T-cell (primary cell): ENCODE results near the gene RASL10A. TPM values are rescaled to one million over a fixed set of nuclear protein-coding genes. Genes with fewer than 3 reads are reported as not detected.

Experiments
- ATAC-seq, 4 experiments: fragments of 200-7000 bp in 3 of 4; fragments of 150-1000 bp in 1 of 4; cut with Tn5 transposase; replicated peaks in 1 of 4; 1 replicate in 3 of 4; 2 replicates in 1 of 4; pipeline ENCODE4 v1.10.0; 2021; ENCODE audit warnings: moderate library complexity in 3 of 4, mild to moderate bottlenecking in 2 of 4, moderate number of reproducible peaks in 1 of 4
- CTCF ChIA-PET, 2 donors: fragments of 300-600 bp; sonication (Branson Sonifier 250); formaldehyde crosslinking; loops; one replicate each; lab custom pipeline; 2022; ENCODE audit warnings: antibody characterized with exemption in 2 of 2; lab: Charles Lee
- POLR2A ChIA-PET, 2 donors: fragments of 300-600 bp; sonication (Branson Sonifier 250); formaldehyde crosslinking; loops; one replicate each; lab custom pipeline; 2022; ENCODE audit warnings: antibody characterized with exemption in 2 of 2; lab: Charles Lee
- DNase-seq, 35 experiments: peaks; one replicate each; pipeline versions ENCODE4 v3.0.0 to v3.0.0-alpha.2; 2013 to 2023
- H3K27ac ChIP-seq: one replicate; pipeline ENCODE4 v1.5.1; 2013; ENCODE audit warnings: low read length
- H3K27me3 ChIP-seq, 2 experiments: replicated peaks in 1 of 2; 1 replicate in 1 of 2; 2 replicates in 1 of 2; pipeline versions ENCODE4 v1.6.1 to v1.7.0; 2013; ENCODE audit warnings: low read length in 1 of 2, mixed read lengths in 1 of 2; ENCODE audit not compliant: control insufficient read depth in 2 of 2, insufficient read depth in 2 of 2; ENCODE audit errors: extremely low read depth in 1 of 2
- H3K36me3 ChIP-seq, 2 donors: 1 replicate in 1 of 2; 2 replicates in 1 of 2; pipeline versions ENCODE4 v1.6.1 to v1.7.0; 2013; ENCODE audit warnings: low read length in 1 of 2; ENCODE audit not compliant: control insufficient read depth in 2 of 2, insufficient read depth in 1 of 2; ENCODE audit errors: extremely low read depth in 1 of 2
- H3K4me1 ChIP-seq, 2 experiments: 1 replicate in 1 of 2; 2 replicates in 1 of 2; pipeline versions ENCODE4 v1.6.1 to v1.7.0; 2013; ENCODE audit warnings: low read length in 2 of 2, mixed read lengths in 1 of 2; ENCODE audit not compliant: insufficient read depth in 2 of 2, control insufficient read depth in 1 of 2; ENCODE audit errors: extremely low read depth in 1 of 2
- H3K4me3 ChIP-seq, 2 donors: 1 replicate in 1 of 2; 2 replicates in 1 of 2; pipeline versions ENCODE4 v1.5.1 to v1.7.0; 2013; ENCODE audit warnings: mild to moderate bottlenecking in 2 of 2, low read length in 1 of 2, moderate library complexity in 1 of 2; ENCODE audit not compliant: control insufficient read depth in 1 of 2; ENCODE audit errors: extremely low read depth in 1 of 2
- H3K9me3 ChIP-seq: 2 replicates; pipeline ENCODE4 v1.7.0; 2013
- H3K27ac Mint-ChIP-seq, 2 donors: one replicate each; pipeline ENCODE4 v1.8.0; 2020 to 2021; ENCODE audit warnings: mild to moderate bottlenecking in 2 of 2, mixed read lengths in 2 of 2
- H3K27me3 Mint-ChIP-seq, 2 donors: one replicate each; pipeline ENCODE4 v1.8.0; 2021 to 2022; ENCODE audit warnings: mixed read lengths in 2 of 2
- H3K36me3 Mint-ChIP-seq: one replicate; pipeline ENCODE4 v1.8.0; 2021; ENCODE audit warnings: mixed read lengths
- H3K4me1 Mint-ChIP-seq, 3 donors: one replicate each; pipeline ENCODE4 v1.8.0; 2020 to 2022; ENCODE audit warnings: mixed read lengths in 3 of 3, mild to moderate bottlenecking in 1 of 3
- H3K4me3 Mint-ChIP-seq, 3 donors: one replicate each; pipeline ENCODE4 v1.8.0; 2020 to 2022; ENCODE audit warnings: mild to moderate bottlenecking in 3 of 3, mixed read lengths in 3 of 3, moderate library complexity in 3 of 3
- H3K9me3 Mint-ChIP-seq, 3 donors: one replicate each; pipeline ENCODE4 v1.8.0; 2020 to 2022; ENCODE audit warnings: mixed read lengths in 3 of 3
- WGBS: methylation state at CpG from one replicate; pipeline ENCODE4 v1.1.5; 2013; ENCODE audit warnings: missing lambda C conversion rate; ENCODE audit not compliant: insufficient coverage; 5-methylcytosine and 5-hydroxymethylcytosine counted together
- total RNA-seq, 35 experiments: library from RNA in 6 of 35; stranded (reverse) in 6 of 35; fragments of 120-200 nt in 1 of 35; gene quantifications; one replicate each; pipeline versions ENCODE4 v1.2.1 to v1.2.4 and lab custom pipeline; 2013 to 2026

The RASL10A gene
- total RNA-seq, 5 donors from 2014 or later (not counting 1 experiment from before 2014, with no cell fraction given): 0.33 to 1.2 (median 0.71) TPM; not detected in 1

DNA sequence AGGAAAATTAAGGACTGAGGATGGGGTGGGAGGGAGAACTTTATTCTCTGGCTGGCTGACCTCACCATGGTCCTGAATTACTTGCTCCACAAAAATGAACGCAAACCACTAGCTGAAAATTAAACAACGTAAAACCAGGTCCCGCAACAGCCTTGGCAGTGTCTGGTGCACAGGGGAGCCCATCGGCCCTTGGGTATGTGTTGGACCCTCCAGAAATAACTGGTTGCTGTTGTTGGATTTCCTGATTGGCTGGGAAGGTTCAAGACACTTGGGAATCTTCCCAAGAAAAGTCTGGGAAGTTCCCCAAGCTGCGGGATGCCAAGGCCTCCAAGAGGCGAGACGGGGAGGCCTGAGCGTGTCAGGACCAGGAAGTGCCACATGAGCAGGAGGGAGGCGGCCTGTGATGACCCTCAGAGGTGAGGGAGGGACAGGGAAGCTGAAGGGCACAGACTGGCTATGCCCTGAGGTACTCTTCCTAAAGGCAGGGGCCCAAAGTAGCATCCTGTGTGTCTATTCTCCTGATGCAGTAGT lies 10.4 kb upstream of the RASL10A start:
- Histone ChIP-seq H3K4me1 (no peaks in the 10 kb centered on the region), H3K27me3 (no peaks in the 10 kb centered on the region), H3K36me3 (peaks cover 0 to 33% of the 10 kb centered on the region in 2 donors), H3K9me3 (no peaks in the 10 kb centered on the region), H3K4me3 (no peak overlapping the region), H3K27ac (no peak overlapping the region)
- ATAC-seq: no peak
- H3K36me3 Mint-ChIP-seq: peaks cover 7% of the 10 kb centered on the region
- no peak overlapping the region for H3K4me3 Mint-ChIP-seq
- H3K4me1 Mint-ChIP-seq: no peaks in the 10 kb centered on the region
- DNase-seq: no peak
- no peak overlapping the region for H3K27ac Mint-ChIP-seq
- CTCF ChIA-PET: no interaction called here
- POLR2A ChIA-PET: no interaction called here
- H3K9me3 Mint-ChIP-seq: no peaks in the 10 kb centered on the region
- no peaks in the 10 kb centered on the region for H3K27me3 Mint-ChIP-seq
- 93% methylated on average over 9 of the region's 9 CpGs for WGBS

DNA sequence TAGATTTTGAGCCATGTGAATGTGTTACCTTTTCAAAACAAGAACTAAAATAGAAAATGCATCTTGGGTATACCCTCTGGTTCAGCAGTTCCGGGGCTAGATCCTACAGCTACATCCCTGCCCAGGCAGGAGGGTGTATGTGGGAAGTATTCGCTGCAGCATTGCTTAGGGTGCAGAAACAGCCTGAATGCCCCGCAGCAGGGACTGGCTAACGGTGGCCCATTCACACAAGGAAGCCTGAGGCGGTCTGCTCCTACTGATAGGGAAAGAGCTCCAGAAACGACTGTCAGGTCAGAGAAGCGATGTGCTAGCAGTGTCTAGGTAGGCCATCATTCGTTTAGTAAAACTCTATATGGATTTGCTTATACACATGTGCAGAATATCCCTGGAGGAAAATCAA lies 9.9 kb upstream of the RASL10A start:
- CTCF ChIA-PET: no interaction called here
- WGBS: 83% methylated on average over 8 of the region's 8 CpGs
- H3K27me3 Mint-ChIP-seq: no peaks in the 10 kb centered on the region
- peaks cover 7% of the 10 kb centered on the region for H3K36me3 Mint-ChIP-seq
- Histone ChIP-seq H3K4me3 (no peak overlapping the region), H3K4me1 (no peaks in the 10 kb centered on the region), H3K27me3 (no peaks in the 10 kb centered on the region), H3K36me3 (peaks cover 0 to 29% of the 10 kb centered on the region in 2 donors), H3K9me3 (no peaks in the 10 kb centered on the region), H3K27ac (no peak overlapping the region)
- H3K4me3 Mint-ChIP-seq: no peak overlapping the region
- POLR2A ChIA-PET: no interaction called here
- no peaks in the 10 kb centered on the region for H3K4me1 Mint-ChIP-seq
- no peak overlapping the region for H3K27ac Mint-ChIP-seq
- ATAC-seq (no peak), DNase-seq (no peak)
- no peaks in the 10 kb centered on the region for H3K9me3 Mint-ChIP-seq

DNA sequence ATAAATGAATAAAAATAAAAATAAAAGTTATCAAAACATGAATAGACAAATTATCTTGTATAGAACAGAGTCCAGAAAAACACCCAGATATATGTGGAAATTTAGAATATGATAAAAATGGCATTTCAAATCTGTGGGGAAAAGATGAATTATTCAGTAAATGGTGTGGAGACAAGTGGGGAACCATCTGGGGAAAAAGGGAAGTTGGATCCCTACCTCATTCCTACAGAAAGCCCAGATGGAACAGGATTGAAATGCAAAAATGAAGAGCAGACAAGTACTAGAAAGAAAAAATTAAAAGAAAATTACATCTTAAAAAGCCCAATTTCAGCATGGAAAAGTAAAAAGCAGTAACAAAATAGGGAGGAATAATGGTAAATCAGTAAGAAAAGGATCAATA lies 8.1 kb upstream of the RASL10A start:
- Mint-ChIP-seq H3K9me3 (no peaks in the 10 kb centered on the region), H3K27ac (no peak overlapping the region), H3K4me3 (no peak overlapping the region), H3K36me3 (peaks cover 7% of the 10 kb centered on the region), H3K27me3 (no peaks in the 10 kb centered on the region), H3K4me1 (no peaks in the 10 kb centered on the region)
- H3K27ac ChIP-seq: no peak overlapping the region
- H3K27me3 ChIP-seq: peaks cover 0 to 5% of the 10 kb centered on the region in 2 experiments
- no peak overlapping the region for H3K4me3 ChIP-seq
- H3K36me3 ChIP-seq: peaks cover 0 to 14% of the 10 kb centered on the region in 2 donors
- no peaks in the 10 kb centered on the region for H3K4me1 ChIP-seq
- no peak for DNase-seq
- no peaks in the 10 kb centered on the region for H3K9me3 ChIP-seq
- ChIA-PET CTCF (no interaction called here), POLR2A (interaction anchor here in 1 of 2 donors (0.6 kb wide), 1 partner anchor 649 kb away, joined by 7 read pairs; no protein-coding TSS in a partner anchor)
- no peak for ATAC-seq

DNA sequence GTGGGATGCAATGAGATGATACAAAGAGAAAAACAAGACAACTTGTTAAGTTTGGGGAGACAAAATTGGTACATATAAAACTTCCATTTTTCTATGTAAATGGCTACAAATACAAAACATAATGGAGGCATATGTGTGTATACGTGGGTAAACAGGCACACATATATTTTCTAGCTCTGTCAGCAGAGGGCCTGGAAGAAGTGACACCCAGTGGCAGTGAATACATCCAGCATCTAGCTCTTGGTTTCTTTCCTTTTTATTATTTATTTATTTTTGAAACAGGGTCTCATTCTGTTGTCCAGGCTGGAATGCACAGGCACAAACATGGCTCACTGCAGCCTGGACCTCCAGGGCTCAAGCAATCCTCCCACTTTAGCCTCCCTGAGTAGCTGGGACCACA lies 5.0 kb upstream of the RASL10A start:
- ChIA-PET POLR2A (no interaction called here), CTCF (no interaction called here)
- H3K4me3 Mint-ChIP-seq: no peak overlapping the region
- Histone ChIP-seq H3K27ac (no peak overlapping the region), H3K4me3 (no peak overlapping the region), H3K27me3 (peaks cover 0 to 28% of the 10 kb centered on the region in 2 experiments), H3K4me1 (peaks cover 0 to 4% of the 10 kb centered on the region in 2 experiments), H3K9me3 (no peaks in the 10 kb centered on the region), H3K36me3 (no peaks in the 10 kb centered on the region)
- peaks cover 0 to 7% (median 0%) of the 10 kb centered on the region in 3 donors for H3K4me1 Mint-ChIP-seq
- DNase-seq (no peak), ATAC-seq (no peak)
- peaks cover 4 to 13% of the 10 kb centered on the region in 2 donors for H3K27me3 Mint-ChIP-seq
- H3K36me3 Mint-ChIP-seq: no peaks in the 10 kb centered on the region
- no peaks in the 10 kb centered on the region for H3K9me3 Mint-ChIP-seq
- WGBS: no CpG with 5 or more reads among the region's 1 CpG
- no peak overlapping the region for H3K27ac Mint-ChIP-seq

DNA sequence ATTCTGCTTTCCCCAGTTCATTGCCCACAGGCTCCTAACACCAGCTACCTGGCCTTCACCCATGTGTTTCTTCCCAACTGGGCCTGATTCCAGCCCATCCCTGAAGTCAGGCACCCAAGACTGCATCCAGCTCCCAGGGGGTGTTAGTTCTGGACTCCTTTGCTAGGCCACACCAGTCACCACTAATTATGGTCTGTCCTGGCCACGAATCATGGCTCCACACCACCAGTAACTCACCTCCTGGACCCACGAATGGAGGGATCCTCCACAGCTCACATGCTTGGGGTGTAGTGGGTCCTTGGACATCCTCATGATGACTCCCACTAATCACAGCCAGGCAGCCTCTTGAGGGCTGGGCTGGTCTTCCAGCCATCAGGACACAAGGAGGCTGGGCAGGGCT lies 3.6 kb upstream of the RASL10A start:
- Mint-ChIP-seq H3K4me3 (no peak overlapping the region), H3K36me3 (no peaks in the 10 kb centered on the region), H3K9me3 (no peaks in the 10 kb centered on the region), H3K27me3 (peaks cover 12 to 20% of the 10 kb centered on the region in 2 donors), H3K27ac (no peak overlapping the region), H3K4me1 (peaks cover 7 to 14% (median 8%) of the 10 kb centered on the region in 3 donors)
- Histone ChIP-seq H3K9me3 (no peaks in the 10 kb centered on the region), H3K4me1 (peaks cover 2 to 14% of the 10 kb centered on the region in 2 experiments), H3K36me3 (no peaks in the 10 kb centered on the region), H3K4me3 (no peak overlapping the region), H3K27ac (no peak overlapping the region), H3K27me3 (peaks cover 5 to 38% of the 10 kb centered on the region in 2 experiments)
- no CpG with 5 or more reads among the region's 2 CpGs for whole genome bisulfite sequencing
- ChIA-PET POLR2A (no interaction called here), CTCF (interaction anchor here in 1 of 2 donors (0.6 kb wide), 1 partner anchor 370 kb away, joined by 3 read pairs; no protein-coding TSS in a partner anchor)
- no peak for ATAC-seq
- DNase-seq: no peak

DNA sequence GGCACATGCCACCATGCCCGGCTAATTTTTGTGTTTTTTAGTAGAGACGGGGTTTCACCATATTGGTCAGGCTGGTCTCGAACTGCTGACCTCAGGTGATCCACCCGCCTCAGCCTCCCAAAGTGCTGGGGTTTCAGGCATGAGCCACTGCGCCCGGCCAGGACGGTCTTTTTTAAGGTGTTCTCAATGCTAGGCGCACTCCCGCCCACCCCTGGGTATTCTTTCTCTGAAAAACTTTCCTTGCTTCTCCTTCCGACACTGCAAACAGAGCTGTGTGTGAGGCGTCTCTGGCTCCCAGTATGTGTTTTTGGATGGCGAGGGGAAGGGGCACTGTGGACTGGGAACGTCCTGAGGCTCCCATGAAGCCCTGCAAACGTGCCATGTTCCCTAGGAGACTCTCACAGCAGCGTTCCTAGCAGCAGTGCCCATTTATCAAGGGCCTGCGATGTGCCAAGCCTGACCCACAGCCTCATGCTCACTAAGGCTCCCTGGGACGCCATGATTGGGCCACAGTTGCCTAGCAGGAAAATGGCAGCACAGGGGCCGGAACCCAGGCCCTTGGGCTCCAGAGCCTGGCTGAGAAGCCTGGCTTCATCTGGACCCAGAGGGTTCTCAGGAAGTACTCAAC lies 2.4 kb upstream of the RASL10A start:
- Histone ChIP-seq H3K4me1 (peaks cover 2 to 23% of the 10 kb centered on the region in 2 experiments), H3K9me3 (no peaks in the 10 kb centered on the region), H3K4me3 (no peak overlapping the region), H3K27ac (no peak overlapping the region), H3K27me3 (peaks cover 9 to 48% of the 10 kb centered on the region in 2 experiments), H3K36me3 (no peaks in the 10 kb centered on the region)
- no peak overlapping the region for H3K27ac Mint-ChIP-seq
- POLR2A ChIA-PET: no interaction called here
- CTCF ChIA-PET: no interaction called here
- no peaks in the 10 kb centered on the region for H3K9me3 Mint-ChIP-seq
- H3K36me3 Mint-ChIP-seq: no peaks in the 10 kb centered on the region
- no peak overlapping the region for H3K4me3 Mint-ChIP-seq
- peaks cover 22 to 32% of the 10 kb centered on the region in 2 donors for H3K27me3 Mint-ChIP-seq
- H3K4me1 Mint-ChIP-seq: peaks cover 13 to 23% (median 13%) of the 10 kb centered on the region in 3 donors
- 85% methylated on average over 14 of the region's 18 CpGs for WGBS
- ATAC-seq (no peak), DNase-seq (no peak)
